WTC11 (cell line): ENCODE measurements around the gene COMMD8. TPM values are rescaled to one million over a fixed set of nuclear protein-coding genes. Genes with fewer than 3 reads are reported as not detected.

Source experiments
- ATAC-seq: fragments of 200-7000 bp; cut with Tn5 transposase; 2 replicates; pipeline ENCODE4 v1.10.0; 2021; ENCODE audit warnings: mild to moderate bottlenecking, moderate library complexity
- CTCF ChIA-PET: fragments of 300-600 bp; sonication (Branson Sonifier 250); formaldehyde crosslinking; loops from one replicate; lab custom pipeline; 2021; ENCODE audit warnings: antibody characterized with exemption; lab: Charles Lee
- POLR2A ChIA-PET: fragments of 350-600 bp; sonication (Branson Sonifier 250); formaldehyde crosslinking; loops from one replicate; lab custom pipeline; 2021; ENCODE audit warnings: antibody characterized with exemption; lab: Charles Lee
- DNase-seq: peaks from one replicate; pipeline ENCODE4 v3.0.0; 2021; ENCODE audit warnings: low spot score
- H3K27ac Mint-ChIP-seq: 2 replicates; pipeline ENCODE4 v1.8.0; 2021; ENCODE audit warnings: mixed read lengths
- H3K27me3 Mint-ChIP-seq: 2 replicates; pipeline ENCODE4 v1.8.0; 2021; ENCODE audit warnings: low read depth, mild to moderate bottlenecking, moderate library complexity, mixed read lengths
- H3K36me3 Mint-ChIP-seq: 2 replicates; pipeline ENCODE4 v1.8.0; 2021; ENCODE audit warnings: mixed read lengths
- H3K4me1 Mint-ChIP-seq: 2 replicates; pipeline ENCODE4 v1.8.0; 2022; ENCODE audit warnings: mixed read lengths
- H3K4me3 Mint-ChIP-seq: 2 replicates; pipeline ENCODE4 v1.8.0; 2021; ENCODE audit warnings: mild to moderate bottlenecking, moderate library complexity, mixed read lengths
- H3K9me3 Mint-ChIP-seq: 2 replicates; pipeline ENCODE4 v1.8.0; 2021; ENCODE audit warnings: mixed read lengths
- FOXP1 ChIP-seq: sonication (generic); formaldehyde crosslinking; IDR thresholded peaks from 2 replicates; pipeline ENCODE4 v1.8.0; 2022; ENCODE audit warnings: missing genetic modification reagents, mild to moderate bottlenecking, moderate library complexity, borderline replicate concordance
- NR3C1 ChIP-seq: sonication (generic); formaldehyde crosslinking; conservative IDR thresholded peaks from 2 replicates; pipeline ENCODE4 v1.8.1; 2023; ENCODE audit warnings: low read depth, mild to moderate bottlenecking, missing genetic modification reagents
- ZNF263 ChIP-seq: sonication (generic); formaldehyde crosslinking; IDR thresholded peaks from 2 replicates; pipeline ENCODE4 v1.8.1; 2022; ENCODE audit warnings: low read depth, mild to moderate bottlenecking, moderate library complexity, missing genetic modification reagents
- ZNF396 ChIP-seq: fragments of 250-450 bp; sonication (Bioruptor Pico); IDR thresholded peaks from 2 replicates; pipeline ENCODE4 v1.8.0; 2021; ENCODE audit warnings: mild to moderate bottlenecking, moderate library complexity, borderline replicate concordance
- total RNA-seq: library from RNA; stranded (reverse); gene quantifications from 3 replicates; pipeline ENCODE4 v1.2.3, GENCODE V29; 2021
- TF ChIP-seq, protein P1 (sequence below): fragments of 250-450 bp; sonication (Bioruptor Pico); IDR thresholded peaks from 2 replicates; pipeline ENCODE4 v1.9.0; 2021; ENCODE audit warnings: mild to moderate bottlenecking
- TF ChIP-seq, protein P2 (sequence below): sonication (generic); formaldehyde crosslinking; IDR thresholded peaks from 2 replicates; pipeline ENCODE4 v1.8.1; 2022; ENCODE audit warnings: low read depth, mild to moderate bottlenecking, moderate library complexity, missing genetic modification reagents, borderline replicate concordance
- TF ChIP-seq, protein P3 (sequence below): fragments of 250-450 bp; sonication (Bioruptor Pico); IDR thresholded peaks from 2 replicates; pipeline ENCODE4 v1.9.0; 2021; ENCODE audit warnings: mild to moderate bottlenecking, borderline replicate concordance
- TF ChIP-seq, protein P4 (sequence below): sonication (generic); formaldehyde crosslinking; IDR thresholded peaks from 2 replicates; pipeline ENCODE4 v1.8.0; 2022; ENCODE audit warnings: mild to moderate bottlenecking, missing genetic modification reagents
- TF ChIP-seq, protein P5 (sequence below): sonication (generic); formaldehyde crosslinking; IDR thresholded peaks from 2 replicates; pipeline ENCODE4 v1.8.1; 2022; ENCODE audit warnings: low read depth, missing genetic modification reagents, borderline replicate concordance

Gene COMMD8
- total RNA-seq, 1 experiment from 2014 or later: 8.1 TPM

DNA sequence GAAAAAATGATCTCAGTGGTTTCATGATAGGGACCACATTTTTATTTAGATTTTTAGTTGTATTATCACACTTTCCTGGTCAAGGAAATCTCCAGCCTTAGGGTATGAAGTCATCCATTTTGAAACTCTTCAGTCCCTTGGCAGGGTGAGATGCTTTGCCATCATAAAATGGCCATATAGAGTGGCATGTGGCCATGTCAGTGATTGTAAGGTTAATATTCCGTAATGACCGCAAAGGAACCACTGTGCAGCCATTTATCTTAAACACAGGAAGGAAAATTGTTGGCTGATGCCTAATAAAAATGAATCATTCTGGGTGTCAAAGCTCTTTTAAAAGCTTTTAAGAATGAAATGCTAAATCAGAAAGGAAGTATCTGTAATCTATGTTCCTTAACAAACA, 35.6 kb downstream of the COMMD8 start:
- POLR2A ChIA-PET: no interaction called here
- H3K4me1 Mint-ChIP-seq: peaks cover 8% of the 10 kb centered on the region; the same call in 1 of the 2 replicates
- H3K27ac Mint-ChIP-seq: no peak overlapping the region
- TF ChIP-seq ZNF263: no peak
- TF ChIP-seq, protein P1, sequence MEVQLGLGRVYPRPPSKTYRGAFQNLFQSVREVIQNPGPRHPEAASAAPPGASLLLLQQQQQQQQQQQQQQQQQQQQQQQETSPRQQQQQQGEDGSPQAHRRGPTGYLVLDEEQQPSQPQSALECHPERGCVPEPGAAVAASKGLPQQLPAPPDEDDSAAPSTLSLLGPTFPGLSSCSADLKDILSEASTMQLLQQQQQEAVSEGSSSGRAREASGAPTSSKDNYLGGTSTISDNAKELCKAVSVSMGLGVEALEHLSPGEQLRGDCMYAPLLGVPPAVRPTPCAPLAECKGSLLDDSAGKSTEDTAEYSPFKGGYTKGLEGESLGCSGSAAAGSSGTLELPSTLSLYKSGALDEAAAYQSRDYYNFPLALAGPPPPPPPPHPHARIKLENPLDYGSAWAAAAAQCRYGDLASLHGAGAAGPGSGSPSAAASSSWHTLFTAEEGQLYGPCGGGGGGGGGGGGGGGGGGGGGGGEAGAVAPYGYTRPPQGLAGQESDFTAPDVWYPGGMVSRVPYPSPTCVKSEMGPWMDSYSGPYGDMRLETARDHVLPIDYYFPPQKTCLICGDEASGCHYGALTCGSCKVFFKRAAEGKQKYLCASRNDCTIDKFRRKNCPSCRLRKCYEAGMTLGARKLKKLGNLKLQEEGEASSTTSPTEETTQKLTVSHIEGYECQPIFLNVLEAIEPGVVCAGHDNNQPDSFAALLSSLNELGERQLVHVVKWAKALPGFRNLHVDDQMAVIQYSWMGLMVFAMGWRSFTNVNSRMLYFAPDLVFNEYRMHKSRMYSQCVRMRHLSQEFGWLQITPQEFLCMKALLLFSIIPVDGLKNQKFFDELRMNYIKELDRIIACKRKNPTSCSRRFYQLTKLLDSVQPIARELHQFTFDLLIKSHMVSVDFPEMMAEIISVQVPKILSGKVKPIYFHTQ: no peak
- TF ChIP-seq NR3C1: no peak
- no peak for TF ChIP-seq ZNF396 (CRISPR knock-in tag)
- H3K4me3 Mint-ChIP-seq: no peak overlapping the region
- CTCF ChIA-PET: no interaction called here
- no peak for ATAC-seq
- no peak for DNase-seq
- no peaks in the 10 kb centered on the region for H3K36me3 Mint-ChIP-seq
- no peaks in the 10 kb centered on the region; the same call in 1 of the 2 replicates for H3K27me3 Mint-ChIP-seq
- no peaks in the 10 kb centered on the region for H3K9me3 Mint-ChIP-seq

DNA sequence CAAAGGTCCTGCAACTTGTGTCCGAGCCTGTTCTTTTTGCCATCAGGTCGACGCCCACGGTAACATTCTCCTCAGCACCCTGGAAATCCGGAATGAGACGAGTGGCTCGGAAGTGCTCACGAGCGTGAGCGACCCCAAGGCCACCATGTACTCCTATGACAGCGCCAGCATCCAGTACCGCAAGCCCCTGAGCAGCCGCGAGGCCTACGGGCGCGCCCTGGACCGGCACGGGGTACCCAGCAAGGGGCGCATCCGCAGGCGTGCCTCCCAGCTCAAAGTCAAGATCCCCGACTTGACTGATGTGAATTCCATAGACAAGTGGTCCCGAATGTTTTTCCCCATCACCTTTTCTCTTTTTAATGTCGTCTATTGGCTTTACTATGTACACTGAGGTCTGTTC, 37.9 kb downstream of the COMMD8 start:
- H3K27ac Mint-ChIP-seq: no peak overlapping the region

More for the DNA sequence above, 37.9 kb downstream of the COMMD8 start:
- H3K4me1 Mint-ChIP-seq: no peaks in the 10 kb centered on the region
- no peak; the same call in 1 of the 2 replicates for ATAC-seq
- no peak for DNase-seq
- ChIA-PET POLR2A (no interaction called here), CTCF (no interaction called here)
- H3K27me3 Mint-ChIP-seq: no peaks in the 10 kb centered on the region; the same call in 1 of the 2 replicates
- H3K4me3 Mint-ChIP-seq: no peak overlapping the region
- no peaks in the 10 kb centered on the region for H3K36me3 Mint-ChIP-seq
- H3K9me3 Mint-ChIP-seq: no peaks in the 10 kb centered on the region
- TF ChIP-seq, protein P2, sequence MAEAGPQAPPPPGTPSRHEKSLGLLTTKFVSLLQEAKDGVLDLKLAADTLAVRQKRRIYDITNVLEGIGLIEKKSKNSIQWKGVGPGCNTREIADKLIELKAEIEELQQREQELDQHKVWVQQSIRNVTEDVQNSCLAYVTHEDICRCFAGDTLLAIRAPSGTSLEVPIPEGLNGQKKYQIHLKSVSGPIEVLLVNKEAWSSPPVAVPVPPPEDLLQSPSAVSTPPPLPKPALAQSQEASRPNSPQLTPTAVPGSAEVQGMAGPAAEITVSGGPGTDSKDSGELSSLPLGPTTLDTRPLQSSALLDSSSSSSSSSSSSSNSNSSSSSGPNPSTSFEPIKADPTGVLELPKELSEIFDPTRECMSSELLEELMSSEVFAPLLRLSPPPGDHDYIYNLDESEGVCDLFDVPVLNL (CRISPR knock-in tag): no peak
- TF ChIP-seq, protein P3, sequence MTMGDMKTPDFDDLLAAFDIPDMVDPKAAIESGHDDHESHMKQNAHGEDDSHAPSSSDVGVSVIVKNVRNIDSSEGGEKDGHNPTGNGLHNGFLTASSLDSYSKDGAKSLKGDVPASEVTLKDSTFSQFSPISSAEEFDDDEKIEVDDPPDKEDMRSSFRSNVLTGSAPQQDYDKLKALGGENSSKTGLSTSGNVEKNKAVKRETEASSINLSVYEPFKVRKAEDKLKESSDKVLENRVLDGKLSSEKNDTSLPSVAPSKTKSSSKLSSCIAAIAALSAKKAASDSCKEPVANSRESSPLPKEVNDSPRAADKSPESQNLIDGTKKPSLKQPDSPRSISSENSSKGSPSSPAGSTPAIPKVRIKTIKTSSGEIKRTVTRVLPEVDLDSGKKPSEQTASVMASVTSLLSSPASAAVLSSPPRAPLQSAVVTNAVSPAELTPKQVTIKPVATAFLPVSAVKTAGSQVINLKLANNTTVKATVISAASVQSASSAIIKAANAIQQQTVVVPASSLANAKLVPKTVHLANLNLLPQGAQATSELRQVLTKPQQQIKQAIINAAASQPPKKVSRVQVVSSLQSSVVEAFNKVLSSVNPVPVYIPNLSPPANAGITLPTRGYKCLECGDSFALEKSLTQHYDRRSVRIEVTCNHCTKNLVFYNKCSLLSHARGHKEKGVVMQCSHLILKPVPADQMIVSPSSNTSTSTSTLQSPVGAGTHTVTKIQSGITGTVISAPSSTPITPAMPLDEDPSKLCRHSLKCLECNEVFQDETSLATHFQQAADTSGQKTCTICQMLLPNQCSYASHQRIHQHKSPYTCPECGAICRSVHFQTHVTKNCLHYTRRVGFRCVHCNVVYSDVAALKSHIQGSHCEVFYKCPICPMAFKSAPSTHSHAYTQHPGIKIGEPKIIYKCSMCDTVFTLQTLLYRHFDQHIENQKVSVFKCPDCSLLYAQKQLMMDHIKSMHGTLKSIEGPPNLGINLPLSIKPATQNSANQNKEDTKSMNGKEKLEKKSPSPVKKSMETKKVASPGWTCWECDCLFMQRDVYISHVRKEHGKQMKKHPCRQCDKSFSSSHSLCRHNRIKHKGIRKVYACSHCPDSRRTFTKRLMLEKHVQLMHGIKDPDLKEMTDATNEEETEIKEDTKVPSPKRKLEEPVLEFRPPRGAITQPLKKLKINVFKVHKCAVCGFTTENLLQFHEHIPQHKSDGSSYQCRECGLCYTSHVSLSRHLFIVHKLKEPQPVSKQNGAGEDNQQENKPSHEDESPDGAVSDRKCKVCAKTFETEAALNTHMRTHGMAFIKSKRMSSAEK (CRISPR knock-in tag): no peak
- no peak for TF ChIP-seq FOXP1 (CRISPR knock-in tag)
- TF ChIP-seq, protein P4, sequence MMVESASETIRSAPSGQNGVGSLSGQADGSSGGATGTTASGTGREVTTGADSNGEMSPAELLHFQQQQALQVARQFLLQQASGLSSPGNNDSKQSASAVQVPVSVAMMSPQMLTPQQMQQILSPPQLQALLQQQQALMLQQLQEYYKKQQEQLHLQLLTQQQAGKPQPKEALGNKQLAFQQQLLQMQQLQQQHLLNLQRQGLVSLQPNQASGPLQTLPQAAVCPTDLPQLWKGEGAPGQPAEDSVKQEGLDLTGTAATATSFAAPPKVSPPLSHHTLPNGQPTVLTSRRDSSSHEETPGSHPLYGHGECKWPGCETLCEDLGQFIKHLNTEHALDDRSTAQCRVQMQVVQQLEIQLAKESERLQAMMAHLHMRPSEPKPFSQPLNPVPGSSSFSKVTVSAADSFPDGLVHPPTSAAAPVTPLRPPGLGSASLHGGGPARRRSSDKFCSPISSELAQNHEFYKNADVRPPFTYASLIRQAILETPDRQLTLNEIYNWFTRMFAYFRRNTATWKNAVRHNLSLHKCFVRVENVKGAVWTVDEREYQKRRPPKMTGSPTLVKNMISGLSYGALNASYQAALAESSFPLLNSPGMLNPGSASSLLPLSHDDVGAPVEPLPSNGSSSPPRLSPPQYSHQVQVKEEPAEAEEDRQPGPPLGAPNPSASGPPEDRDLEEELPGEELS (CRISPR knock-in tag): no peak
- TF ChIP-seq, protein P5, sequence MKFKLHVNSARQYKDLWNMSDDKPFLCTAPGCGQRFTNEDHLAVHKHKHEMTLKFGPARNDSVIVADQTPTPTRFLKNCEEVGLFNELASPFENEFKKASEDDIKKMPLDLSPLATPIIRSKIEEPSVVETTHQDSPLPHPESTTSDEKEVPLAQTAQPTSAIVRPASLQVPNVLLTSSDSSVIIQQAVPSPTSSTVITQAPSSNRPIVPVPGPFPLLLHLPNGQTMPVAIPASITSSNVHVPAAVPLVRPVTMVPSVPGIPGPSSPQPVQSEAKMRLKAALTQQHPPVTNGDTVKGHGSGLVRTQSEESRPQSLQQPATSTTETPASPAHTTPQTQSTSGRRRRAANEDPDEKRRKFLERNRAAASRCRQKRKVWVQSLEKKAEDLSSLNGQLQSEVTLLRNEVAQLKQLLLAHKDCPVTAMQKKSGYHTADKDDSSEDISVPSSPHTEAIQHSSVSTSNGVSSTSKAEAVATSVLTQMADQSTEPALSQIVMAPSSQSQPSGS (CRISPR knock-in tag): no peak
